CD14-positive monocyte (primary cell): ENCODE results near the gene RNF157. TPM values are rescaled to one million over a fixed set of nuclear protein-coding genes. Genes with fewer than 3 reads are reported as not detected.

ENCODE experiments used
- DNase-seq, 3 donors: peaks; one replicate each; pipeline ENCODE4 v3.0.0-alpha.2; 2011 to 2022
- H2AFZ ChIP-seq: 2 replicates; pipeline ENCODE4 v1.6.0; 2012; ENCODE audit warnings: mild to moderate bottlenecking, low read depth, low read length, inconsistent platforms; ENCODE audit not compliant: insufficient read depth, poor library complexity, severe bottlenecking
- H3K27ac ChIP-seq, 2 donors: 1 replicate in 1 of 2; 2 replicates in 1 of 2; pipeline ENCODE4 v1.5.1; 2012 to 2013; ENCODE audit warnings: low read length in 2 of 2, control low read depth in 1 of 2, inconsistent platforms in 1 of 2, low read depth in 1 of 2, mild to moderate bottlenecking in 1 of 2
- H3K27me3 ChIP-seq, 2 donors: one replicate each; pipeline versions ENCODE4 v1.6.0 to v1.6.1; 2011 to 2013; ENCODE audit warnings: low read length in 2 of 2; ENCODE audit not compliant: control insufficient read depth in 2 of 2, insufficient read depth in 2 of 2
- H3K36me3 ChIP-seq, 2 donors: replicated peaks in 1 of 2; 1 replicate in 1 of 2; 2 replicates in 1 of 2; pipeline versions ENCODE4 v1.5.1 to v1.6.1; 2012 to 2013; ENCODE audit warnings: low read length in 2 of 2, control low read depth in 1 of 2, inconsistent platforms in 1 of 2, mild to moderate bottlenecking in 1 of 2; ENCODE audit not compliant: insufficient read depth in 2 of 2, control insufficient read depth in 1 of 2
- H3K4me1 ChIP-seq, 2 donors: 1 replicate in 1 of 2; 2 replicates in 1 of 2; pipeline versions ENCODE4 v1.5.1 to v1.6.1; 2012 to 2013; ENCODE audit warnings: low read length in 2 of 2, control low read depth in 1 of 2, inconsistent platforms in 1 of 2, mild to moderate bottlenecking in 1 of 2, moderate library complexity in 1 of 2; ENCODE audit not compliant: insufficient read depth in 2 of 2, control insufficient read depth in 1 of 2
- H3K4me2 ChIP-seq: replicated peaks from 2 replicates; pipeline ENCODE3; 2012; ENCODE audit warnings: low read length, moderate library complexity, mild to moderate bottlenecking; ENCODE audit not compliant: poor library complexity, severe bottlenecking; ENCODE audit errors: extremely low read depth
- H3K4me3 ChIP-seq, 3 experiments: fragments of 200-600 bp in 1 of 3; sonication (generic) in 1 of 3; replicated peaks in 1 of 3; 1 replicate in 2 of 3; 2 replicates in 1 of 3; pipeline ENCODE4 v1.5.1; 2011 to 2013; ENCODE audit warnings: low read length in 3 of 3, mild to moderate bottlenecking in 3 of 3, control low read depth in 2 of 3, low read depth in 2 of 3, inconsistent platforms in 1 of 3, moderate library complexity in 1 of 3
- H3K79me2 ChIP-seq: 2 replicates; pipeline ENCODE4 v1.6.0; 2012; ENCODE audit warnings: mild to moderate bottlenecking, control low read depth, inconsistent platforms, low read length, moderate library complexity; ENCODE audit not compliant: insufficient read depth
- H3K9ac ChIP-seq: 2 replicates; pipeline ENCODE4 v1.6.0; 2017; ENCODE audit warnings: low read length, mild to moderate bottlenecking; ENCODE audit not compliant: insufficient read depth, poor library complexity, severe bottlenecking
- H3K9me3 ChIP-seq, 2 donors: replicated peaks in 1 of 2; 1 replicate in 1 of 2; 2 replicates in 1 of 2; pipeline versions ENCODE4 v1.5.1 to v1.6.1; 2012 to 2013; ENCODE audit warnings: low read length in 2 of 2, control low read depth in 1 of 2; ENCODE audit not compliant: control insufficient read depth in 1 of 2, insufficient read depth in 1 of 2
- H4K20me1 ChIP-seq: 2 replicates; pipeline ENCODE4 v1.6.0; 2012; ENCODE audit warnings: mild to moderate bottlenecking, low read length, control low read depth, moderate library complexity; ENCODE audit not compliant: insufficient read depth
- H3K27ac Mint-ChIP-seq, 7 donors: one replicate each; pipeline ENCODE4 v1.8.0; 2020; ENCODE audit warnings: mild to moderate bottlenecking in 7 of 7, mixed read lengths in 7 of 7, moderate library complexity in 6 of 7, inconsistent platforms in 2 of 7
- H3K27me3 Mint-ChIP-seq, 3 donors: one replicate each; pipeline ENCODE4 v1.8.0; 2021 to 2022; ENCODE audit warnings: low read depth in 3 of 3, mild to moderate bottlenecking in 3 of 3, mixed read lengths in 3 of 3, moderate library complexity in 3 of 3, inconsistent platforms in 1 of 3
- H3K36me3 Mint-ChIP-seq, 2 donors: one replicate each; pipeline ENCODE4 v1.8.0; 2020; ENCODE audit warnings: mixed read lengths in 2 of 2, inconsistent platforms in 1 of 2, mild to moderate bottlenecking in 1 of 2
- H3K4me1 Mint-ChIP-seq: one replicate; pipeline ENCODE4 v1.8.0; 2020; ENCODE audit warnings: mild to moderate bottlenecking, mixed read lengths
- H3K4me3 Mint-ChIP-seq, 2 donors: one replicate each; pipeline ENCODE4 v1.8.0; 2020; ENCODE audit warnings: mild to moderate bottlenecking in 2 of 2, mixed read lengths in 2 of 2, moderate library complexity in 1 of 2
- H3K9me3 Mint-ChIP-seq, 7 donors: one replicate each; pipeline ENCODE4 v1.8.0; 2020 to 2022; ENCODE audit warnings: mixed read lengths in 7 of 7, mild to moderate bottlenecking in 6 of 7, moderate library complexity in 6 of 7, inconsistent platforms in 2 of 7
- CTCF ChIP-seq: fragments of 200-600 bp; IDR thresholded peaks from one replicate; pipeline ENCODE4 v1.8.0; 2022; ENCODE audit warnings: antibody characterized with exemption, mild to moderate bottlenecking
- WGBS: methylation state at CpG from one replicate; pipeline ENCODE4 v1.1.5; 2013; ENCODE audit warnings: missing lambda C conversion rate; ENCODE audit not compliant: insufficient coverage; 5-methylcytosine and 5-hydroxymethylcytosine counted together
- intact Hi-C, 2 donors: fragments of 100-400 bp; cut with micrococcal nuclease; formaldehyde crosslinking; loops; one replicate each; pipeline versions ENCODE4 v1.15.0 to v1.15.1; 2023
- polyA plus RNA-seq, 3 donors: library from polyadenylated mRNA; depleted of rRNA in 1 of 3; unstranded in 2 of 3; stranded (reverse) in 1 of 3; fragments of 300-500 nt in 2 of 3; fragments of >200 nt in 1 of 3; fragmentation: Illumina TruSeq in 2 of 3; gene quantifications; 1 replicate in 2 of 3; 2 replicates in 1 of 3; pipeline ENCODE4 v1.2.3, GENCODE V29; 2012 to 2021

RNF157 gene
- polyA plus RNA-seq, 3 donors = 0.03 TPM; not detected in 2

DNA sequence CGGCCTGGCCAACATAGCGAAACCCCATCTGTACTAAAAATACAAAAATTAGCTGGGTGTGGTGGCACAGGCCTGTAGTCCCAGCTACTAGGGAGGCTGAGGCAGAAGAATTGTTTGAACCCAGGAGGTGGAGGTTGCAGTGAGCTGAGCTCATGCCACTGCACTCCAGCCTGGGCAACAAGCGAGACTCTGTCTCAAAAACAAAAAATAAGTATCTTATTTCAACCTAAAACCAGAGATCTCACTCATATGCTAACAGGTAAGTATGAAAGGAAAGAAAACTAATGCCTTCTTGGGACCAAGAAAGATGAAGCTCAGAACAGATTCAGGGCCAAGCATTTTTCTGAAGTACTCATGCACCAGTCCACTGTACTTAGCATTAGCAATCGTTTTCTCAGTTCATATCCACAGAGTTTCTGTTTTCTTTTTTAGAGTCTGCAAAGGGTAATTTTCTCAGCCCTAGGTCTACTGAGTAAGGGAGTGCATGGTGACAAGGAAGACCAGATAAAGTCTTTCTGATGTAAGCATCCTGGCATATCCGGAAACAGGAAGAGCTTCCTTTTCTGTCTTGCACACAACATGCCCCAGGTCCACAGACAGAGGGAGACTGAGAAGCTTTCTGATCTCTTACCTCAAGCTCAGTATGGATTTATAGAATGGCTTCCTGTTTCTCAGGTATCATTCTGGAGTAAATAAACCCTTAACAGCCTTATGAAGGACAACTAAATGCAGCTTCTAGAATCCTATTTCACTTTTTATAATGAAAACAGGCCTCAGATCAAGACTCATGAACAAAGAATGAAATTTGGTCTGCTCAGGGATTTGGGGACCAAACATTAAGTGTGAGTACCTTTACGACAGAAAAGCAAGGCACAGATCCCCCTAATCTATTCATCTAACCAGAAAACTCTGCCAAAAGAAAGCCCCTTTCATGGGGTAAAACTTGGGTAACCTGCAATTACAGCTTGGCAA is 60.5 kb downstream of the RNF157 start:
- no peaks in the 10 kb centered on the region for H3K36me3 Mint-ChIP-seq
- peaks cover 0 to 6% (median 1%) of the 10 kb centered on the region in 3 donors for H3K27me3 Mint-ChIP-seq
- Histone ChIP-seq H3K4me1 (peaks cover 0 to 7% of the 10 kb centered on the region in 2 donors), H3K9me3 (no peaks in the 10 kb centered on the region), H2AFZ (peak overlapping the region; percentile 56), H4K20me1 (no peaks in the 10 kb centered on the region), H3K4me3 (no peak overlapping the region), H3K36me3 (no peaks in the 10 kb centered on the region), H3K79me2 (no peaks in the 10 kb centered on the region), H3K27me3 (no peaks in the 10 kb centered on the region), H3K27ac (no peak overlapping the region), H3K9ac (no peak overlapping the region), H3K4me2 (no peak overlapping the region)
- intact Hi-C loops = loop anchor here (5.0 to 10.0 kb wide), 3 partner anchors 55 to 88 kb away; partner anchors contain the start of gene UBALD2 (in 1 of the 2)
- H3K4me1 Mint-ChIP-seq = peaks cover 10% of the 10 kb centered on the region
- TF ChIP-seq CTCF = no peak
- peak overlapping the region in 1 of 7 donors; percentile 50 for H3K27ac Mint-ChIP-seq
- no peak overlapping the region for H3K4me3 Mint-ChIP-seq
- WGBS = 100% methylated on average over 1 of the region's 6 CpGs
- DNase-seq = peak in 2 of 3 donors; percentile 5 to 11
- H3K9me3 Mint-ChIP-seq = no peaks in the 10 kb centered on the region

- Histone ChIP-seq H3K27ac (no peak overlapping the region), H3K27me3 (no peaks in the 10 kb centered on the region), H3K9me3 (no peaks in the 10 kb centered on the region), H3K79me2 (no peaks in the 10 kb centered on the region), H3K4me2 (no peak overlapping the region), H3K4me1 (peaks cover 0 to 7% of the 10 kb centered on the region in 2 donors), H4K20me1 (no peaks in the 10 kb centered on the region), H3K9ac (no peak overlapping the region), H2AFZ (no peak overlapping the region), H3K4me3 (no peak overlapping the region), H3K36me3 (no peaks in the 10 kb centered on the region)
- Mint-ChIP-seq H3K27ac (no peak overlapping the region), H3K4me3 (no peak overlapping the region), H3K36me3 (no peaks in the 10 kb centered on the region), H3K27me3 (peaks cover 0 to 6% (median 1%) of the 10 kb centered on the region in 3 donors), H3K4me1 (peaks cover 10% of the 10 kb centered on the region), H3K9me3 (no peaks in the 10 kb centered on the region)
- intact Hi-C loops = loop anchor here in 1 of 2 donors (5.0 kb wide), 1 partner anchor 56 kb away; no protein-coding TSS in a partner anchor
- no peak for DNase-seq
- no peak for TF ChIP-seq CTCF
- 31% methylated on average over 5 of the region's 10 CpGs for WGBS
These were observed 62.2 kb downstream of the RNF157 start for GRCh38 chr17:76178124-76178523.
